Parathyroid adenoma (tissue), 2 donors: ENCODE data around the gene EEIG1.
"Not testable (repeated sequence)": the region's sequence is repeated elsewhere in the genome, so short reads cannot be mapped to it uniquely, and the experiment has no call there.

Experiments used
- H2AFZ ChIP-seq: fragments of 300-600 bp; sonication (generic); one replicate; pipeline ENCODE4 v1.7.0; 2017; ENCODE audit warnings: antibody characterized with exemption, mild to moderate bottlenecking
- H3K27ac ChIP-seq: fragments of 300-600 bp; sonication (generic); one replicate; pipeline ENCODE4 v1.7.0; 2017
- H3K27me3 ChIP-seq: fragments of 300-600 bp; sonication (generic); one replicate; pipeline ENCODE4 v1.7.0; 2017; ENCODE audit warnings: low read length; ENCODE audit not compliant: control insufficient read depth, insufficient read depth
- H3K36me3 ChIP-seq: fragments of 300-600 bp; sonication (generic); one replicate; pipeline ENCODE4 v1.7.0; 2017; ENCODE audit warnings: low read length; ENCODE audit not compliant: control insufficient read depth, insufficient read depth
- H3K4me1 ChIP-seq: fragments of 300-600 bp; sonication (generic); one replicate; pipeline ENCODE4 v1.7.0; 2017; ENCODE audit warnings: control low read depth
- H3K4me2 ChIP-seq: fragments of 300-600 bp; sonication (generic); one replicate; pipeline ENCODE4 v1.7.0; 2017; ENCODE audit warnings: low read length
- H3K4me3 ChIP-seq: fragments of 300-600 bp; sonication (generic); one replicate; pipeline ENCODE4 v1.7.0; 2017; ENCODE audit warnings: low read depth, low read length
- H3K79me2 ChIP-seq: fragments of 300-600 bp; sonication (generic); one replicate; pipeline ENCODE4 v1.7.0; 2017; ENCODE audit warnings: control low read depth
- H3K9ac ChIP-seq: fragments of 300-600 bp; sonication (generic); one replicate; pipeline ENCODE4 v1.7.0; 2017; ENCODE audit warnings: mild to moderate bottlenecking
- H3K9me3 ChIP-seq: fragments of 300-600 bp; sonication (generic); one replicate; pipeline ENCODE4 v1.7.0; 2017; ENCODE audit warnings: low read length; ENCODE audit not compliant: control insufficient read depth
- CTCF ChIP-seq: fragments of 300-600 bp; sonication (generic); IDR thresholded peaks from one replicate; pipeline ENCODE4 v1.7.0; 2017; ENCODE audit warnings: antibody characterized with exemption, mild to moderate bottlenecking
- donor health status: primary hyperparathyroidism.

Gene EEIG1

GRCh38 chr9:128025736-128026135 is 44.9 kb upstream of the EEIG1 start:
- no peak overlapping the region for H3K9ac ChIP-seq
- H3K4me1 ChIP-seq: no peaks in the 10 kb centered on the region
- H2AFZ ChIP-seq: no peak overlapping the region
- H3K27me3 ChIP-seq: no peaks in the 10 kb centered on the region
- no peak overlapping the region for H3K4me2 ChIP-seq
- no peak for TF ChIP-seq CTCF
- no peaks in the 10 kb centered on the region for H3K36me3 ChIP-seq
- H3K27ac ChIP-seq: no peak overlapping the region
- H3K79me2 ChIP-seq: no peaks in the 10 kb centered on the region
- no peak overlapping the region for H3K4me3 ChIP-seq
- no peaks in the 10 kb centered on the region for H3K9me3 ChIP-seq

DNA sequence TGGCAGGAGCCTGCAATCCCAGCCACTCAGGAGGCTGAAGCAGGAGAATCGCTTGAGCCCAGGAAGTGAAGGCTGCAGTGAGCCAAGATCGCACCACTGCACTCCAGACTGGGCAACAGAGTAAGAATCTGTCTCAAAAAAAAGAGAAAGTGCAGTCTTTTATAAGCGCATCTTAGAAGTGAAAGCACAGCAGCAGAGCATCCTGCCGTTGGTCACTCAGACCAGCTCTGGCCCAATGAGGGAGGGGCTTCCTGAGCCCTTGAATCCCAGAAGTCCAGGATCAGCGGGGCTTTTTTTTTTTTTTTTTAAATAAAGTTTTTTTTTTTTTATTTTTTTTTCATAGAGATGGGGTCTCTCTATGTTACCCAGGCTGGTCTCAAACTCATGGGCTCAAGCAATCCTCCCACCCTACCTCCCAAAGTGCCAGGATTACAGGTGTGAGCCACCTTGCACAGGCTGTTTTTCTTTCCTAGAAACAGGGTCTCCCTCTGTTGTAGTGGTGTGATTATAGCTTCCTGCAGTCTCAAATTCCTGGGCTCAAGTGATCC is 44.0 kb upstream of the EEIG1 start:
- Histone ChIP-seq H3K4me2 (no peak overlapping the region), H3K4me3 (no peak overlapping the region), H3K9me3 (no peaks in the 10 kb centered on the region), H3K36me3 (no peaks in the 10 kb centered on the region), H3K4me1 (no peaks in the 10 kb centered on the region), H3K27ac (no peak overlapping the region), H3K9ac (no peak overlapping the region), H3K79me2 (no peaks in the 10 kb centered on the region), H2AFZ (no peak overlapping the region), H3K27me3 (no peaks in the 10 kb centered on the region)
- no peak for TF ChIP-seq CTCF

DNA sequence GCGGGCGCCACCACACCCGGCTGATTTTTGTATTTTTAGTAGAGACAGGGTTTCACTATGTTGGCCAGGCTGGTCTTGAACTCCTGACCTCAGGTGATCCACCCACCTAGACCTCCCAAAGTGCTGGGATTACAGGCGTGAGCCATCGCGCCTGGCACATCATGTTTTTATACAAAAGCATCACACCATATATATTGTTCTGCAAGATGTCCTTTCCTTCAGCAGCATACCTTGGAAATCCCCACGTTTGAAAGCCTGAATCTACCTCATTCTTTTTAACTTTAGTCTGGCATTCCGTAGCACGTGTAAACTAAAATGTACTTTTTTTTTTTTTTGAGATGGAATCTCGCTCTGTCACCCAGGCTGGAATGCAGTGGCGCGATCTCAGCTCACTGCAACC is 42.9 kb upstream of the EEIG1 start:
- H3K79me2 ChIP-seq, H2AFZ ChIP-seq, H3K4me3 ChIP-seq, H3K27ac ChIP-seq, H3K4me1 ChIP-seq, H3K9ac ChIP-seq, H3K36me3 ChIP-seq, H3K9me3 ChIP-seq, H3K27me3 ChIP-seq, H3K4me2 ChIP-seq: not testable (repeated sequence)

DNA sequence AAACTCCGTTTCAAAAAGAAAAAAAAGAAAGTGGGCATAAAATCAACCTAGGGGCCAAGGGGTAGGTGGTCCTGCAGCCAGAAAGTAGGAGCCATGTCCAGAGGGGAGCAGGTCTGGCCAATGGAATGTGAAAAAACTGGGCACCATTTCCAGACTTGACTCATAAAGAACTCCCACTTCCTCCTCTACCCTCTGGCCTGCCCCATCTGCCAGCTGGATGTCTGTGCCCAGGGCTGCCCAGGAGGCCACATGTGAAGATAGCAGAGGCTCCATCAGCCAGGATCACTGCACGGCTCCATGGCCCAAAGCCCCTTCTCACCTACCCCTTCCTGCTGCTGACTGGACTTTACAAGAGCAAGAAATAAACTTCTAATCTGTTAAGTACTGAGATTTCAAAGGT is 42.1 kb upstream of the EEIG1 start:
- Histone ChIP-seq H3K4me1 (no peaks in the 10 kb centered on the region), H3K4me3 (no peak overlapping the region), H3K27ac (no peak overlapping the region), H3K79me2 (no peaks in the 10 kb centered on the region), H3K9me3 (no peaks in the 10 kb centered on the region), H2AFZ (no peak overlapping the region), H3K9ac (no peak overlapping the region), H3K36me3 (no peaks in the 10 kb centered on the region), H3K27me3 (no peaks in the 10 kb centered on the region), H3K4me2 (no peak overlapping the region)
- TF ChIP-seq CTCF: no peak

DNA sequence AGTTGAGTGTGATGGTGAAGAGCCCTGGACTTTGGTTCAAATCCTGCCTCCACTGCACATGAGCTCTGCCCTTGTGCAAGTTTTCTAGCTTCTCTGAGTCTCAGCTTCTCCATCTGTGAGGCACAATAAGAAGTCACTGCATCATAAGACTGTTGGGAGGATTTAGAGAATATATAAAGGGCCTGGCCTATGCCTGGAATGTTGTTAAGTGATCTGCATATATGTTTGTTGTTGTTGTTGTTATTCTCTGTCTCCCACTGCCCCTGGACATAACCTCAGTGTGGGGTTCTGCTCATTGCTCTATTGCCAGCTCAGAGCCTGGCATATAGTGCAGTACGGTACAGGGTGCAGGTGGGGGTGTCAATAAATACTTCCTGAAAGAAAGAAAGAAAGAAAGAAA is 40.3 kb upstream of the EEIG1 start:
- Histone ChIP-seq H3K9ac (no peak overlapping the region), H3K4me3 (no peak overlapping the region), H3K27me3 (no peaks in the 10 kb centered on the region), H3K9me3 (no peaks in the 10 kb centered on the region), H3K27ac (no peak overlapping the region), H3K4me2 (no peak overlapping the region), H3K4me1 (no peaks in the 10 kb centered on the region), H3K36me3 (no peaks in the 10 kb centered on the region), H3K79me2 (no peaks in the 10 kb centered on the region), H2AFZ (no peak overlapping the region)
- TF ChIP-seq CTCF: no peak
